Suppressor macrophage treated with lipopolysaccharide for 4 hours (primary cell): Measurements from ENCODE around the gene OR51B4.

ENCODE experiments used
- DNase-seq: peaks from one replicate; pipeline ENCODE4 v3.0.0-alpha.2; 2020

The OR51B4 gene

DNA sequence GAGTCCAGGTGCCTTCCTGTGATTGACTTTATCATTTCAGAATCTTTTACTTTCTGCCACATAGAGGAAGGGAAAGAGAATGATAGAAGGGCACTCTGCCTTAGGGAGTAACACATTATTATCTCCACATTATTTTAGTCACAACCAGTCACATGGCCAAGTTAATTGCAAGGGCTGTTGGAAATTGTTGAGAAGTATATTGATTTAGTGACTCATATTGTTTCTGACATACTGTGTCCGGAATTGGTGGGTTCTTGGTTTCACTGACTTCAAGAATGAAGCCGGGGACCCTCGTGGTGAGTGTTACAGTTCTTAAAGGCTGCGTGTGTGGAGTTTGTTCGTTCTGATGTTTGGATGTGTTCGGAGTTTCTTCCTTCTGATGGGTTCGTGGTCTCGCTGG, 8.7 kb downstream of the OR51B4 start:
- DNase-seq = no peak

DNA sequence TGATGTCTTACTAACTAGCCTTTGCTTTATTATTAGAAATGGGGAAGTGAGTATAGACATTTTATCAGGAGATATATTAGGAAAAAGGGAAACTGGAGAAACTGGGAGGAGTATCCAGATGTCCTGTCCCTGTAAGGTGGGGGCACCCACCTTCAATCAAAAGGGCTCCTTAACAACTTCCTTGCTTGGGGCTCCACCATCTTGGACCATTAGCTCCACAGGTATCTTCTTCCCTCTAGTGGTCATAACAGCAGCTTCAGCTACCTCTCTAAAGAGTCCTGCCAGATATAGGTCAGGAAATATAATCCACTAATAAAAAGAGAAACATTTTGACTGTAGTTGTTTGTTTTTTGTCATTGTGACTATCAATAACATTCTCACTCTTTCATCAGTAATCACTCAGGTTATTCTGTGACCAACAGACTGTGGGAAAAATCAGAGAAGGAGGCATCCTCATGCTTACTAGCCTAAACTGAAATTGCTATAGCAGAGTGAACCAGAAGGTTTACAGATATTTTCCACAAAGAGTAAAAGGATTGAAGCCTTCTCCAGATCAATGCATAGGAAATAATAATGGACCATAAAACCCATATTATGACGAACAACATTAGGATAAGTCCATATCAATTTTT, 10.4 kb downstream of the OR51B4 start:
- peak; percentile 14 for DNase-seq

DNA sequence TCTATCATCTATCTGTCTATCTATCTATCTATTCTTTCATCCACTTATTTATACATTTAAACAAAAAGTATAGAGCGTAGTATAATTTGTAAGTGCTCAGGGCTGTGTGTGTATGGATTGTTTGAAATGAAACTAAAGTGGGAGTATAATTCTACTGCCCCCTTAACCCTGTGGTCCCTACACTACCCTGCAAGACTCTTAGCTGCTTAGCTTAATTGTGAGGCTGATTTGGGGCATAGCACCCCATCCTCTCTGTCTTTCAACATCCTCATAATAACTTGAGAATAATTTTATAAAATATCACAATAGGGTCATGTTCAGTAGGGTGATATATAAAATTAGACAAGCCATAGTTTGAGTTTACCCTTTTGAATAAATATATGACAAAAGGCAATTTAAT, 11.6 kb downstream of the OR51B4 start:
- DNase-seq = no peak

DNA sequence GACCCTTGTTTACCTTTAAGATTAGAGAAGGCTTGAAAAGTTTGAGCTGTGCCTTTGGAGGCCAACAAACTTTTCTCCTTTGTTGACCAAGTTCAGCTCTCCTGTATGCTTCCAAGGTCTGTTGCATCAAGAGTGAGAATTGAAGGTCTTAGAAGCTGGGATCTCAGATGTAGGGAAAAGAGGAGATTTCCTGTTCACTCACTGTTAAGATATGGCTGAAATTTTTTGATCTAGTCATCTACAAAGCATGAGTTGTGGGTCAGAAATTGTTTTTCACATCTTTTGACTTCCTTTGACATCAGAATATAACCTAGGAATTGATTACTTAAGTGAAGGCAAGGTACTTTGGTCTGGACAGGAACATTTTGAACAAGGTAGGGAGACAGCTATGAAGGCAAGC, 12.1 kb downstream of the OR51B4 start:
- no peak for DNase-seq

DNA sequence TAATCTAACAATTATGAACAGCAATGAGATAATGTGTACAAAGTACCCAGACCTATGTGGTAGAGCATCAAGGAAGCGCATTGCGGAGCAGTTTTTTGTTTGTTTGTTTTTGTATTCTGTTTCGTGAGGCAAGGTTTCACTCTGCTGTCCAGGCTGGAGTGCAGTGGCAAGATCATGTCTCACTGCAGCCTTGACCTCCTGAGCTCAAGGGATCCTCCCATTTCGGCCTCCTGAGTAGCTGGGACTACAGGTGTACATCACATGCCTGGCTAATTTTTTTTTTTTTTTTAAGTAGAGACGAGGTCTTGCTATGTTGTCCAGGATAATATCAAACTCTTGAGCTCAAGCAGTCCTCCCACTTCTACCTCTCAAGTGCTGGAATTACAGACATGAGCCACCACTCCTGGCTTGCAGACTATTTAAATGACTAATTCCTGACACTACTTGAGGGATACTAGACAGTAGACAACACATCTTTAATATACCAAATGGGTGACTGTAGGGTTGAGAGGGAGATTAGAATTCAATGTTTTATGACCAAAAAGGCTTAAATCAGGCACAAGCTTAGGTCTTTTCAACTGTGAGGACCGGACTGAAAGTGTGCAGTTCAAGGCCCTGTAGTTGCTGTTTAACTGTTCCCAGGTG, 12.7 kb downstream of the OR51B4 start:
- no peak for DNase-seq

DNA sequence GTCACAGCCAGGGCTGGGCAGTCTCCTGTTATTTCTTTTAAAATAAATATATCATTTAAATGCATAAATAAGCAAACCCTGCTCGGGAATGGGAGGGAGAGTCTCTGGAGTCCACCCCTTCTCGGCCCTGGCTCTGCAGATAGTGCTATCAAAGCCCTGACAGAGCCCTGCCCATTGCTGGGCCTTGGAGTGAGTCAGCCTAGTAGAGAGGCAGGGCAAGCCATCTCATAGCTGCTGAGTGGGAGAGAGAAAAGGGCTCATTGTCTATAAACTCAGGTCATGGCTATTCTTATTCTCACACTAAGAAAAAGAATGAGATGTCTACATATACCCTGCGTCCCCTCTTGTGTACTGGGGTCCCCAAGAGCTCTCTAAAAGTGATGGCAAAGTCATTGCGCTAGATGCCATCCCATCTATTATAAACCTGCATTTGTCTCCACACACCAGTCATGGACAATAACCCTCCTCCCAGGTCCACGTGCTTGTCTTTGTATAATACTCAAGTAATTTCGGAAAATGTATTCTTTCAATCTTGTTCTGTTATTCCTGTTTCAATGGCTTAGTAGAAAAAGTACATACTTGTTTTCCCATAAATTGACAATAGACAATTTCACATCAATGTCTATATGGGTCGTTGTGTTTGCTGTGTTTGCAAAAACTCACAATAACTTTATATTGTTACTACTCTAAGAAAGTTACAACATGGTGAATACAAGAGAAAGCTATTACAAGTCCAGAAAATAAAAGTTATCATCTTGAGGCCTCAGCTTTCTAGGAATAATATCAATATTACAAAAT, 13.4 kb downstream of the OR51B4 start:
- no peak for DNase-seq

DNA sequence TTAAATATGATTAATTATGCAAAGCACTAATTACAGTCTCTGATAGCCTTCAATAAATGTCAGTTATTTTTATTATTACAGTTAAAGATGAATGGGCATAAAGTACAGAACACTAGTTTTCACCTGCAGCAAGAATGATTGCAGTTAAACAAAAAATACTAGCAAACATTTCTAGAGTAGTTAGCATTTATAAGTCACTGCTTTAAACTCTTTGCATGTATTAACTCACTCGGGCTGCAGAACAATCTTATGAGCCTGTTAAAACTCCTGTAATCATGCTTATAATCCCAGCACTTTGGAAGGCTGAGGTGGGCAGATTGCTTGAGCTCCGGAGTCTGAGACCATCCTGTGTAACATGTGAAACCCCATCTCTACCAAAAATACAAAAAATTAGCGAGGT, 14.8 kb downstream of the OR51B4 start:
- DNase-seq = no peak

DNA sequence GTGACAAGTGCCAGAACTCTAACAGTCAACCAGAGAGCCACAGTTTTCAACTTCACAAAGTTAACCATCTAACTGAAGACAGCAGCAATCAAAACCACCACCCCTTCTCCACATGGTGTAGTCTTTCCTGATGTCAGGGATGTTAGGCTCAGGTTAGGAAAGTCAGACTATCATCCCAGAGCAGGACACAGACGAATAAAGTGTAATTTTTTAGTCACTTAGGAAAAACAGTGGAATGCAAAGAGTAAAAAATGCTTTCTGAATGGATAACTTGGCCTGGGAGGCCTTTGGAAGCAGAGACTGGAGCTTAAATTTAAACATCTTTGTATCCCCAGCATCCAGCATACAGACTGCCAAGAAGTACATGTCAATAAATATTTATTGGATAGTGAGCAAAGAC, 15.4 kb downstream of the OR51B4 start:
- DNase-seq = no peak

DNA sequence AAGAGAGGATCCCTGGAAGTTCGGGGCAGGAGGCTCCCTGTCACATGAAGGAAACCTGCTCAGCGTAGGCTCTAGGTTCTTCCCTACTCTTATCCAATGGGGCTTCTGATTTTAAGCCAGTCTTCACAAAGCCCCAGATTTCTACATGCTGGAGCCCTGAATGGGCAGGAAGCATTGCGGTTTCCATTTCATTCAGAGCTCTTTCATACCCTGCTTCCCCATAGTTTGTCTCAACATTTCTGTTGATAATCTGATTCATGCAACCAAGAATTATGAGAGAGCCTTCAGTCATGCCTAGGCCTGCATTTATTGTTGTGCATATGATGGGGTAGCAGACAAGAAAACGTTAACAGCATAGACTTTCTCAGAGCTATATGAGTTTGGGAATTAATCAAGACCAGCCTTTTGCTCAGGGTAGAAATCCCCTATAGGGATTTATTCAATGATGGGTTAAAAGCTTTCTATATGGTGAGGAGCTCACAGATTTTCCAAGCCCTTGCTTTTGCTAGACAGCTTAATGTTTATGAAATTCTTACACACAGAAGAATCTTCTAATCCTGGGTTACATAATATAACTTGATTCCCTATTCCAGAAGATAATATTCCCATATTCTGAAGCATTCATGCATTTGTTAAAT, 15.9 kb downstream of the OR51B4 start:
- DNase-seq = no peak

DNA sequence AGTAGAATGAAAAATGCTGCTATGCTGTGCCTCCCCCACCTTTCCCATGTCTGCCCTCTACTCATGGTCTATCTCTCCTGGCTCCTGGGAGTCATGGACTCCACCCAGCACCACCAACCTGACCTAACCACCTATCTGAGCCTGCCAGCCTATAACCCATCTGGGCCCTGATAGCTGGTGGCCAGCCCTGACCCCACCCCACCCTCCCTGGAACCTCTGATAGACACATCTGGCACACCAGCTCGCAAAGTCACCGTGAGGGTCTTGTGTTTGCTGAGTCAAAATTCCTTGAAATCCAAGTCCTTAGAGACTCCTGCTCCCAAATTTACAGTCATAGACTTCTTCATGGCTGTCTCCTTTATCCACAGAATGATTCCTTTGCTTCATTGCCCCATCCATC, 17.1 kb downstream of the OR51B4 start:
- no peak for DNase-seq

DNA sequence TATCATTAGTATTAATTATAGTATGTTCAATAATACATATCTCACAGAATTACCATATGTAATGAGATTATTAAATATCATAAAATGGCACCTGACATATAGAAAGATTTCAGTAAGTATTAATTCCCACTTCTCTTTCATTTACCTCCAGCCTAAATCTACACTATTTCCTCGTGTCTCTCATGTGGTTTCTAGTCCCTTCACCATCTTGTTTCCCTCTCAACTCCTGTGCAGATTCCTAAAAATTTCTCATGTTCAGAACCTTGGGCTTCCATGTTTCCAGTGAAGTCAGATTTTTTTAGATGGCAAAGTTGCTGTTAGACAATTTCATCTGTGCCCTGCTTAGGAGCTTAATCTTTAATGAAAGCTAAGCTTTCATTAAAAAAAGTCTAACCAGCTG, 17.9 kb downstream of the OR51B4 start:
- no peak for DNase-seq

DNA sequence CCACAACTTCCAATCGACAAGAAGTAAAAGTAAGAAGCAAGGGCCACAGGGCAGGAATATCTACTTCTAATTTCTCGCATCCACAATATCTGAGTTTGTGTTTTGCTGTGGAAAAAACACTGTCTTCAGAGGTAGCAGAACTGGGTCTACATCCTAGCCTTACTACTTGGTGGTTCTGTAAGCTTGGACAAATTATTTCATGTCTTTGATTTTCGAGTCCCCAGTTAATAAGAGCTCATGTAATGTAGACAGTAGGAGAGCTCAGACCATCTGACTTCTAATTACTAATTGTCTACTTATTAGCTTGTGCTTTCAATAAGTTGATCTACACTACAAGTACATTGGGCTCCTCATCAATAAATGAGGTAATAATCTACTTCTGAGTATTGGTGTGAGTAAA, 18.7 kb downstream of the OR51B4 start:
- DNase-seq = no peak

DNA sequence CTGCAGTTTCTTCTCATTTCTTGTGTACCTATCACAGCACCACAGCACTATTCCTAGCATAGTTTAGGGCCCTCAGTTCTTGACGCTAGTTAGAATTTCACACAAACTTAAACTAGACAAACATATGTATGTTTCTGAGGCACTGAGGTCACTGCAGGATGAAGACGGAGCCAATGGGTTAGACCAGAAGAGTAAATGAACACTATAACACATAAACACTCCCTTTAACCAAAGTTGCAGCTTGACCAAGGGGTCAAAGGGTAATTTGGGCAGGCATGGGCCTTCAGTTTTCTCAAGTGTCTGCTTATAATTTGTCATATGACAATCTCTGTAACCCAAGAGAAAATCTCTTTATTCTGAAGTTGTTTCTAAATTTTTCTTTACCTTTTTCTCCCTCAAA, 19.1 kb downstream of the OR51B4 start:
- no peak for DNase-seq

DNA sequence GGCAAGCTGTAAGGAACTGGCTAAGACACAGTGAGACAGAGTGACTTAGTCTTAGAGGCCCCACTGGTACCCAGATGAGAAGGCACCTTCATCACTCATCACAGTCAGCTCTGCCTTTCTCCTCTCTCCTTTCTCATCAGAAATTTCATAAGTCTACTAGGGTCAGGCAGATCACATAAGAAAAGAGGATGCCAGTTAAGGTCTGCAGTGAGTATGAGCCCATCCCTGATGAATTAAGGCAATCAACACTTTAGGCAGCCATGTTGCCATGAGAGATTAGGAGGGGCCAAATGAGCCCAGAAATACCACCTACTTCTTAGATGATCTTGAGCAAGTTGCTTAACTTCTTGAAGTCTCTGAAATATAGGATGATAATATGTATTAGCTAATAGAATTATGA, 20.1 kb downstream of the OR51B4 start:
- no peak for DNase-seq

DNA sequence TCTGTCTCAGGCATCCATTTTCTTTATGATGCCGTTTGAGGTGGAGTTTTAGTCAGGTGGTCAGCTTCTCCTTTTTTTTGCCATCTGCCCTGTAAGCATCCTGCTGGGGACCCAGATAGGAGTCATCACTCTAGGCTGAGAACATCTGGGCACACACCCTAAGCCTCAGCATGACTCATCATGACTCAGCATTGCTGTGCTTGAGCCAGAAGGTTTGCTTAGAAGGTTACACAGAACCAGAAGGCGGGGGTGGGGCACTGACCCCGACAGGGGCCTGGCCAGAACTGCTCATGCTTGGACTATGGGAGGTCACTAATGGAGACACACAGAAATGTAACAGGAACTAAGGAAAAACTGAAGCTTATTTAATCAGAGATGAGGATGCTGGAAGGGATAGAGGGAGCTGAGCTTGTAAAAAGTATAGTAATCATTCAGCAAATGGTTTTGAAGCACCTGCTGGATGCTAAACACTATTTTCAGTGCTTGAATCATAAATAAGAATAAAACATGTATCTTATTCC, 21.1 kb downstream of the OR51B4 start:
- peak; percentile 85 for DNase-seq

DNA sequence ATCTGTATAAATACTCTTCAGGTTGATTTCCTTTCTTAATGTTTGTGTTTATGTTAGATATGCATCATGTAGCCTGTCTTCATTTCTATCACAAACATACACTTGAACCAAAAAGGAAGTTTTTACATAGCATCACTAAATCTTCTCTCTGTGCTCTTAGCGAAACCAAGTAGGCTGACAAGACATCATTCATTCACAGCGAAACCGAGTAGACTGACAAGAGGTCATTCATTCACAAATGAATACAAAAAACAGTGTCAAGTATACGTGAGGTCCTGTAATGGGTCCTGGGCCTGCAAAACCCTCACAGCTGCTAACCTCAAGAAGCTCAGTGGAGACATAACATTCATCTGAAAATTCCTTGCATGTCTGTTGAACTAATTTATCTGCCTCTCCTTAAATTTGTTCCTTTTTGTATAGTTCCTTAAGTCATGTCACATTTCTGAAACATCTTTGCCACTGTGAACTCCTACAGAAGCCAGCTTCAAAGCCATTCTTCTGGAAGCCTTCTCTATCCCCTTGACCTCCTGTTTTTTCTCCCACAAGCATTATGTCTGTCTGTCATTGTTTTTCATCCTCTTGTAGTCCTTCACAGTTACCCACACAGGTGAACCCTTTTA, 22.2 kb downstream of the OR51B4 start:
- DNase-seq = no peak

DNA sequence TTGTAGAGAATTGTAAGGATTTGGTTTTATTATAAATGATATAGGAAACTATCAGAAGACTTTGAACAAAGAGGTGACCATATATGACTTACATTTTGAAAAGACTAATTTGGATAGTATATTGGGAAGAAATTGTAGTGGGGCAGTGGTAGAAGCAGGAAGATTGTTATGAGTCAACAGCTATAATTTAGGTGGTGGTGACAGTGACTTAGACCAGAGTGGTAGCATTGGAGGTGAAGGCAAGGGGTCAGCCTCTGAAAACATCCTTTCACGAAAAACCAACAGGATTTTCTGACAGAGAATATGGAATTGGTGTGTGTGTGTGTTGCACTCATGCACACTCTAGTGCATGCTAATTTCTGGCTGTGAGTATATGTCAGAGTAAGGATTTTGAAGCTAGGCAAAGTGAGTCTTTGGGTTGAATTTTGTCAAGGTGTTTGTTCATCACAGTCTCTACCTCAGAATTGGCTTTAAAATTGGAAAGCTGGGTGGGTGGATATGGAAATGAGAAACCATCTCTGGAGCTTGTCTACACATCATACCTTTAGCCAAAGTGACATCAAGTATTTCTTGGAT, 23.9 kb downstream of the OR51B4 start:
- DNase-seq = no peak

DNA sequence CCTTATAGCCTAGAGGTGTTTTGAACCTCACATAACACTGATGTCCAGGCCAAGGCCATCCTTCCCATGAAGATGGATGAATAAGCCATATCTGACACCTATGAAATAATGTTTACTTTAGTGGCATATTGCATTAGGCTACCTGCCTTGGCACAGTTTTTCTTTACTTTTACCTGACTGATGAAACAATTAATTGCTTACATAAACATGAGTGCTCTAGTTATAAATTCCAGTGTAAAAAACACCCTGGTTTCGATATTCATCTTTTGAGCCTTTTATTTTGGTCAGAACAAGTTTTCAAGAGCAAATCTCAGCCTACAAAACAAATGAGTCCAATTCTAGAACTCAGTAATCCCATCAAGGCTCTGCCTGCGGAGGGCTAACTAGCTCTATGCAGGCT, 25.0 kb downstream of the OR51B4 start:
- DNase-seq = no peak

DNA sequence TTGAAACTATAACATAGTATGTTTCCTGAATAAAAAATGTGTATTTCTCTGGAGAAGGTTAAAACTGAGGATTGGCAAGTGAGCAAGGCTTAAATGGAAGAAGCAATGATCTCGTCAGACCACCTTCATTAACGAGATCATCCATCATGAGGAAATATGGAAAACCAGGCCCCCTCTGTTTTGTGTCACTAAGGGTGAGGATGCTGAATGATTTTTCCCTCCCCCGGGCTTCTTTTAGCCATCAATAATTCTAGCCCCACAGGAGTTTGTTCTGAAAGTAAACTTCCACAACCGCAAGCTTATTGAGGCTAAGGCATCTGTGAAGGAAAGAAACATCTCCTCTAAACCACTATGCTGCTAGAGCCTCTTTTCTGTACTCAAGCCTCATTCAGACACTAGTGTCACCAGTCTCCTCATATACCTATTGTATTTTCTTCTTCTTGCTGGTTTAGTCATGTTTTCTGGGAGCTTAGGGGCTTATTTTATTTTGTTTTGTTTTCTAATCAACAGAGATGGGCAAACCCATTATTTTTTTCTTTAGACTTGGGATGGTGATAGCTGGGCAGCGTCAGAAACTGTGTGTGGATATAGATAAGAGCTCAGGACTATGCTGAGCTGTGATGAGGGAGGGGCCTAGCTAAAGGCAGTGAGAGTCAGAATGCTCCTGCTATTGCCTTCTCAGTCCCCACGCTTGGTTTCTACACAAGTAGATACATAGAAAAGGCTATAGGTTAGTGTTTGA, 26.2 kb downstream of the OR51B4 start:
- no peak for DNase-seq

DNA sequence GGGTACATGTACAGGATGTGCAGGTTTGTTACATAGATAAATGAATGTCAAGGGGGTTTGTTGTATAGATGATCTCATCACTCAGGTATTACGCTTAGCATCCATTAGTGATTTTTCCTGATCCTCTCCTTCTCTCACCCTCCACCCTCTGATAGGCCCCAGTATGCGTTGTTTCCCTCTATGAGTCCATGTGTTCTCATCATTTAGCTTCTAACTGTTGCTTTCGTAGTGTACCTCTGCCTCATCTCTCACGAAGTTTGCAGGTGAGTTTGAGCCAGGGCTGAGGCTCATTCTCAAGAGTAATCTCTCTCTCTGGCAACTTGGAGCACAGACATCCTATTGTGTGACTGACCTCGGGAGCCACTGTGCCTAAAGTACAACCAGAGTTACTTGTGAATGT, 27.4 kb downstream of the OR51B4 start:
- DNase-seq = no peak

DNA sequence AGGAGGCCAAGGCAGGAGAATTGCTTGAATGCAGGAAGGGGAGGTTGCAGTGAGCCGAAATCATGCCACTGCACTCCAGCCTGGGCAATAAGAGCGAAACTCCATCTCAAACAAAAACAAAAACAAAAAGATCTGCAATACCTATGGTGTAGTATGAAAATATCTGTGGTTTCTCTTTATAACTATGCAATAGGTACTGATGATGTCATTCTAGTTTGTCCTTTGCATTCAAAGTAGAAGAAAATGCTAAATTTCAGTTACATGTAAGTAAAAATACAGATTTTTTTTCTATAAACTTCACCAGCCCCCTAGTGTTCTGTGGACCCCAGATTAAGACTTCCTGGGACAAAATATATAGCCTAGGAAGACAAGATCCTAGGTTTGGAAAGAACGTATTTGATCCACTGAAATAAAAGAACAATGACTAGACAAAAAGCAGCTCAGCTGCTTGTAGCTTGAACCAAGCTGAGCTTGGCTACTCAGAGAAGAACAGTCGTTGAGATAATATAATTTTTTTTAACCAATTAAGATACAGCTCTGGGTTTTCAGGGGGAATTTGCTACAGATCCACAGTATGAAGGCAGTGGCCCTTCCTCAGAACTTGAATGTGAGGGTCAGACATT, 29.2 kb downstream of the OR51B4 start:
- DNase-seq = no peak
